Measurements from ENCODE around the gene SEMA3D. TPM values are rescaled to one million over a fixed set of nuclear protein-coding genes. Genes with fewer than 3 reads are reported as not detected.
A peak's percentile ranks its signal among the peaks of the same experiment; 100 is the strongest.

The SEMA3D gene
- total RNA-seq, 1 experiment from 2014 or later, result 2.0 TPM

- CTCF ChIA-PET, result interaction anchor here (0.7 to 2.3 kb wide), 3 partner anchors 144 to 644 kb away, joined by 8 to 11 read pairs (median 10); no protein-coding TSS in a partner anchor
- intact Hi-C loops (cut with micrococcal nuclease; ENCODE audit: unreplicated experiment), result loop anchor here (2.0 to 5.0 kb wide), 3 partner anchors 369 to 667 kb away; no protein-coding TSS in a partner anchor
- no peaks in the 10 kb centered on the region for H3K27me3 Mint-ChIP-seq (ENCODE audit: unreplicated experiment)
- H3K27ac Mint-ChIP-seq (ENCODE audit: unreplicated experiment), result peak overlapping the region; percentile 22
- H3K9me3 Mint-ChIP-seq (ENCODE audit: low read depth, unreplicated experiment), result no peaks in the 10 kb centered on the region
- H3K4me1 Mint-ChIP-seq (ENCODE audit: low read depth, unreplicated experiment), result no peaks in the 10 kb centered on the region
- TF ChIP-seq CTCF (IDR thresholded peaks at IDR 0.05; ENCODE audit: unreplicated experiment), result no peak
- H3K4me3 Mint-ChIP-seq (ENCODE audit: low read depth, unreplicated experiment), result peak overlapping the region; percentile 96
- peak; percentile 24 for DNase-seq
- H3K36me3 Mint-ChIP-seq (ENCODE audit: insufficient read depth, unreplicated experiment), result peaks cover 16% of the 10 kb centered on the region
- BruUV-seq (replicated peaks), result no TSS peak
Measured at GRCh38 chr7:85185424-85186082, 1.3 kb downstream of the SEMA3D start.

- DNase-seq, result no peak
- H3K36me3 Mint-ChIP-seq (ENCODE audit: insufficient read depth, unreplicated experiment), result peaks cover 16% of the 10 kb centered on the region
- no peak for TF ChIP-seq CTCF (IDR thresholded peaks at IDR 0.05; ENCODE audit: unreplicated experiment)
- H3K4me3 Mint-ChIP-seq (ENCODE audit: low read depth, unreplicated experiment), result peak overlapping the region; percentile 96
- H3K27ac Mint-ChIP-seq (ENCODE audit: unreplicated experiment), result no peak overlapping the region
- BruUV-seq (replicated peaks), result no TSS peak
- no peaks in the 10 kb centered on the region for H3K9me3 Mint-ChIP-seq (ENCODE audit: low read depth, unreplicated experiment)
- H3K27me3 Mint-ChIP-seq (ENCODE audit: unreplicated experiment), result no peaks in the 10 kb centered on the region
- intact Hi-C loops (cut with micrococcal nuclease; ENCODE audit: unreplicated experiment), result loop anchor here (5.0 kb wide), 2 partner anchors 567 to 667 kb away; no protein-coding TSS in a partner anchor
- CTCF ChIA-PET, result interaction anchor here (0.7 to 2.3 kb wide), 3 partner anchors 143 to 645 kb away, joined by 8 to 11 read pairs (median 10); no protein-coding TSS in a partner anchor
- H3K4me1 Mint-ChIP-seq (ENCODE audit: low read depth, unreplicated experiment), result no peaks in the 10 kb centered on the region
Measured at GRCh38 chr7:85184599-85185423, 2.0 kb downstream of the SEMA3D start.

- TF ChIP-seq CTCF (IDR thresholded peaks at IDR 0.05; ENCODE audit: unreplicated experiment), result no peak
- CTCF ChIA-PET, result no interaction called here
- no TSS peak for BruUV-seq (replicated peaks)
- no peak overlapping the region for H3K4me3 Mint-ChIP-seq (ENCODE audit: low read depth, unreplicated experiment)
- DNase-seq, result no peak
- peaks cover 16% of the 10 kb centered on the region for H3K36me3 Mint-ChIP-seq (ENCODE audit: insufficient read depth, unreplicated experiment)
- H3K27me3 Mint-ChIP-seq (ENCODE audit: unreplicated experiment), result no peaks in the 10 kb centered on the region
- peaks cover 1% of the 10 kb centered on the region for H3K9me3 Mint-ChIP-seq (ENCODE audit: low read depth, unreplicated experiment)
- H3K27ac Mint-ChIP-seq (ENCODE audit: unreplicated experiment), result no peak overlapping the region
- H3K4me1 Mint-ChIP-seq (ENCODE audit: low read depth, unreplicated experiment), result no peaks in the 10 kb centered on the region
- intact Hi-C loops (cut with micrococcal nuclease; ENCODE audit: unreplicated experiment), result no loop called here
Measured at GRCh38 chr7:85183296-85183695, 3.6 kb downstream of the SEMA3D start.

GRCh38 chr7:85178531-85179298 lies 8.1 kb downstream of the SEMA3D start:
- intact Hi-C loops (cut with micrococcal nuclease; ENCODE audit: unreplicated experiment), result no loop called here
- DNase-seq, result no peak
- no TSS peak for BruUV-seq (replicated peaks)
- Mint-ChIP-seq H3K27me3 (ENCODE audit: unreplicated experiment) (no peaks in the 10 kb centered on the region), H3K4me3 (ENCODE audit: low read depth, unreplicated experiment) (no peak overlapping the region), H3K36me3 (ENCODE audit: insufficient read depth, unreplicated experiment) (no peaks in the 10 kb centered on the region), H3K9me3 (ENCODE audit: low read depth, unreplicated experiment) (peaks cover 5% of the 10 kb centered on the region), H3K27ac (ENCODE audit: unreplicated experiment) (no peak overlapping the region), H3K4me1 (ENCODE audit: low read depth, unreplicated experiment) (no peaks in the 10 kb centered on the region)
- no peak for TF ChIP-seq CTCF (IDR thresholded peaks at IDR 0.05; ENCODE audit: unreplicated experiment)
- CTCF ChIA-PET, result no interaction called here
